ENCODE results near the gene TENT5A.

- TF ChIP-seq EZH2 (IDR thresholded peaks at IDR 0.05): no peak
- no peak for TF ChIP-seq POLR2AphosphoS5 (IDR thresholded peaks at IDR 0.05; ENCODE audit: borderline replicate concordance, low read depth, low read length)
- TF ChIP-seq FOXP2 (optimal IDR thresholded peaks at IDR 0.05; ENCODE audit: control extremely low read depth, extremely low read length, insufficient read depth): no peak
Measured at GRCh38 chr6:81753711-81754577, 1.5 kb upstream of the TENT5A start.

Data from SK-N-MC (cell line).